GM20000 (cell line): ENCODE measurements around the gene SLCO1A2.

Experiments
- DNase-seq: peaks from one replicate; pipeline ENCODE4 v3.0.0; 2012; ENCODE audit warnings: low spot score
- CTCF ChIP-seq: IDR thresholded peaks from 2 replicates; pipeline ENCODE4 v1.5.1; 2012; ENCODE audit warnings: mild to moderate bottlenecking, control low read depth; ENCODE audit errors: extremely low read depth, missing control alignments

SLCO1A2 gene

GRCh38 chr12:21294176-21294575 is 40.5 kb downstream of the SLCO1A2 start:
- DNase-seq, result no peak
- TF ChIP-seq CTCF, result no peak

GRCh38 chr12:21292111-21292510 is 42.6 kb downstream of the SLCO1A2 start:
- no peak for TF ChIP-seq CTCF
- no peak for DNase-seq

- no peak for DNase-seq
- TF ChIP-seq CTCF, result no peak
These were observed 45.0 kb downstream of the SLCO1A2 start for GRCh38 chr12:21289698-21290097.

GRCh38 chr12:21276826-21277225 is 57.9 kb downstream of the SLCO1A2 start:
- no peak for DNase-seq
- no peak for TF ChIP-seq CTCF

GRCh38 chr12:21265932-21266331 is 68.8 kb downstream of the SLCO1A2 start:
- no peak for DNase-seq
- no peak for TF ChIP-seq CTCF

GRCh38 chr12:21264232-21264631 is 70.5 kb downstream of the SLCO1A2 start:
- TF ChIP-seq CTCF, result no peak
- no peak for DNase-seq

GRCh38 chr12:21257172-21257571 is 77.5 kb downstream of the SLCO1A2 start:
- no peak for TF ChIP-seq CTCF
- no peak for DNase-seq

GRCh38 chr12:21252070-21252469 is 82.6 kb downstream of the SLCO1A2 start:
- no peak for TF ChIP-seq CTCF

More at GRCh38 chr12:21252070-21252469, 82.6 kb downstream of the SLCO1A2 start:
- no peak for DNase-seq
